Bronchial epithelial cell (primary cell): Measurements from ENCODE around the gene ASB3. TPM values are rescaled to one million over a fixed set of nuclear protein-coding genes. Genes with fewer than 3 reads are reported as not detected.
A peak's percentile ranks its signal among the peaks of the same experiment; 100 is the strongest.
"Not testable (repeated sequence)": the region's sequence is repeated elsewhere in the genome, so short reads cannot be mapped to it uniquely, and the experiment has no call there.

Source experiments
- DNase-seq: peaks from one replicate; pipeline ENCODE4 v3.0.0-alpha.2; 2010; ENCODE audit warnings: low read depth
- FAIRE-seq: peaks from 2 replicates; lab custom pipeline; 2011; peaks lifted over from hg19 to GRCh38; lab: Jason Lieb, UNC
- H3K27me3 ChIP-seq: 2 replicates; pipeline ENCODE4 v1.5.1; 2011; ENCODE audit warnings: low read length; ENCODE audit not compliant: control insufficient read depth, insufficient read depth
- H3K36me3 ChIP-seq: 2 replicates; pipeline ENCODE4 v1.5.1; 2011; ENCODE audit warnings: low read length; ENCODE audit not compliant: control insufficient read depth, insufficient read depth
- H3K4me3 ChIP-seq: 2 replicates; pipeline ENCODE4 v1.5.1; 2011; ENCODE audit warnings: mild to moderate bottlenecking, low read depth, low read length, control low read depth
- total RNA-seq: library from RNA; depleted of rRNA; stranded (reverse); fragments of >200 nt; gene quantifications from 2 replicates; pipeline ENCODE4 v1.2.1, GENCODE V29; 2014
- TF ChIP-seq, protein P1 (sequence below): IDR thresholded peaks from 2 replicates; pipeline ENCODE4 v1.5.1; 2011; ENCODE audit warnings: mild to moderate bottlenecking, moderate library complexity, low read length, control low read depth, inconsistent platforms; ENCODE audit not compliant: insufficient read depth, severe bottlenecking

Gene ASB3
- total RNA-seq, 1 donor from 2014 or later: 13.4 TPM

DNA sequence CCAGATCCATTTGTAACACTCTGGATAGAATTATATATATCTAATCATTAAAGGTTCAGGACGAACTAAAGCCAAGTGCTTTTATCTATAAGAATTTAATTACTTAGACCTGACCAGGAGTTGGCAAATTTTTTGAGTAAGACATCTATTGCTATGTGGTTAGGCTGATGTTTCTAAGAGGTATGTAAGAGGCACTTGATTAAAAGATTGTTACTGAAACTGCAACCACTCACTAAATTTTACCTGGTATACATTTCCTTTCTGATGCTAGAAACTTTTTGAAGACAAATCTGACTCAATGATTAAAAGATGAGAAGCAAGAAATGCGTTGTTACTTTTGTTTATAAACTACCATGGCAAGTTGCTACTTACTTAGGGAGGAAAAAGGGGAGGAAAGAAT, 95.9 kb downstream of the ASB3 start:
- TF ChIP-seq, protein P1, sequence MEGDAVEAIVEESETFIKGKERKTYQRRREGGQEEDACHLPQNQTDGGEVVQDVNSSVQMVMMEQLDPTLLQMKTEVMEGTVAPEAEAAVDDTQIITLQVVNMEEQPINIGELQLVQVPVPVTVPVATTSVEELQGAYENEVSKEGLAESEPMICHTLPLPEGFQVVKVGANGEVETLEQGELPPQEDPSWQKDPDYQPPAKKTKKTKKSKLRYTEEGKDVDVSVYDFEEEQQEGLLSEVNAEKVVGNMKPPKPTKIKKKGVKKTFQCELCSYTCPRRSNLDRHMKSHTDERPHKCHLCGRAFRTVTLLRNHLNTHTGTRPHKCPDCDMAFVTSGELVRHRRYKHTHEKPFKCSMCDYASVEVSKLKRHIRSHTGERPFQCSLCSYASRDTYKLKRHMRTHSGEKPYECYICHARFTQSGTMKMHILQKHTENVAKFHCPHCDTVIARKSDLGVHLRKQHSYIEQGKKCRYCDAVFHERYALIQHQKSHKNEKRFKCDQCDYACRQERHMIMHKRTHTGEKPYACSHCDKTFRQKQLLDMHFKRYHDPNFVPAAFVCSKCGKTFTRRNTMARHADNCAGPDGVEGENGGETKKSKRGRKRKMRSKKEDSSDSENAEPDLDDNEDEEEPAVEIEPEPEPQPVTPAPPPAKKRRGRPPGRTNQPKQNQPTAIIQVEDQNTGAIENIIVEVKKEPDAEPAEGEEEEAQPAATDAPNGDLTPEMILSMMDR: no peak
- Histone ChIP-seq H3K4me3 (no peak overlapping the region), H3K27me3 (no peaks in the 10 kb centered on the region), H3K36me3 (no peaks in the 10 kb centered on the region)
- FAIRE-seq (no peak), DNase-seq (no peak)

DNA sequence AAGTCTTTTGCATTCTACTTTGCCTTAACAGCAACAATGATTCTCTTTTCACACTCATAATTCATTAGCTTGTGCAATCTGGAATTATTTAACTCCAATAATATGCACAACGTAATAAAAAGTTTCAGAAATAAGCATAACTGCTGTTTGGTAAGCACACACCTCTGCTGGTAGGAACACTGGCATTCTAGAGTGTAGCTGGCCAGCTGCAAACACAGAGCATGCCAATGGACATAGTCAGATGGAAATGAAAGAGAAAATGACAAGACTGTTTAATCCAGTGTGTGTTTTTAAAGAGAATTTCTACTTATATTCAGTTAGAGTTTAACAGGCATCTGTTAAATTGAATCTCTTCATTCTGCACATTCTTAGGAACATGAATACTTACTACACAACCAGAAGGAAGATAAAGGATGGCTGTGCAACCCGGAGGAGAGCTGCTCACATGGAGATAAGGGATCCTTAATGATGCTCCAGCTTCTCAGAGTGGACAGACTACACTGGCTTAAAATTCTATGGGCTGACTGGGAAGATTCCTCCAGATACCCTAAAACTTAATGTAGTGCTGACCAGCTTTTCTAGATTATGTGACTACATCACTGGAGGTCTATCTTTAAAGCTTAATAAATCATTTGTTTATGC, 113.8 kb downstream of the ASB3 start:
- FAIRE-seq: no peak
- DNase-seq: no peak
- Histone ChIP-seq H3K36me3 (no peaks in the 10 kb centered on the region), H3K27me3 (no peaks in the 10 kb centered on the region), H3K4me3 (no peak overlapping the region)
- TF ChIP-seq, protein P1: no peak

DNA sequence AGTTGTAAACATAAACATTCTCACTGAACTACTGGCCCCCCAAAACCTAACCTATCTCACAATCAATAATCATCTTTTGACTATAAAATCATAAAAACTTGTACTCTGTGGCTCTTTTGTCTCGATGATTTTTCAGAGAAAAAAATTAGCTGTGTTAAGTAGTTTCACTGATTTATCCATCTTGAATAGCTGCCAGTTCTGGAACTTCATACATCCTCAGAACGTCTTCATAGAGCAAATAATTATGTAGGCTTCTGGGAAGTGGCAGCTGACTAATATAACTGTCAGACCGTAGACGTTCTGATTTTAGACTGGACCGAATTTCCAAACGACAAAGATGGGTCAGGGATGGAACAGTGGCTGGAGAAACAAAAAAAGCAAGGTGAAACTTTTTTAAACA, 116.4 kb downstream of the ASB3 start:
- DNase-seq (no peak), FAIRE-seq (no peak)
- Histone ChIP-seq H3K27me3 (no peaks in the 10 kb centered on the region), H3K4me3 (no peak overlapping the region), H3K36me3 (no peaks in the 10 kb centered on the region)
- TF ChIP-seq, protein P1: no peak

DNA sequence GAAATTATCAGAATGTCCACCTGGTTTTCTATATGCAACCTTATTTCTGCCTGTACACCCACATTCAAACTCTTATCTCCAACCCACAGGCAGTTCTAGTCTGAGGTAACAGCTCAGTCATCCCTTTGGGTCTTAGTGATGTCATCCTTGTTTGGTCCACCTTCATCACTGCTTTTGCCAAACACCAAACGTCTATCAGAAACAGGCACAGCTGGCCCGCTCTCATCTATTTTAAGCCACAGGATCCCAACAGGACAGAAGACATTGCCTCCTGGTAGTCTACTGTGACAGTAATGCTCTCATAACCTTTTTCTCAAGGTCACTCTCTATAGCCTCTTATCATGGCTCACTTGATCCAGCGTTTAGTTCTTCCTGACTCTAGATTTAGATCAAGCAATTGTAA, 118.1 kb downstream of the ASB3 start:
- no peaks in the 10 kb centered on the region for H3K27me3 ChIP-seq
- FAIRE-seq (no peak), DNase-seq (peak; percentile 6)
- no peak overlapping the region for H3K4me3 ChIP-seq
- TF ChIP-seq, protein P1: no peak
- H3K36me3 ChIP-seq: no peaks in the 10 kb centered on the region

DNA sequence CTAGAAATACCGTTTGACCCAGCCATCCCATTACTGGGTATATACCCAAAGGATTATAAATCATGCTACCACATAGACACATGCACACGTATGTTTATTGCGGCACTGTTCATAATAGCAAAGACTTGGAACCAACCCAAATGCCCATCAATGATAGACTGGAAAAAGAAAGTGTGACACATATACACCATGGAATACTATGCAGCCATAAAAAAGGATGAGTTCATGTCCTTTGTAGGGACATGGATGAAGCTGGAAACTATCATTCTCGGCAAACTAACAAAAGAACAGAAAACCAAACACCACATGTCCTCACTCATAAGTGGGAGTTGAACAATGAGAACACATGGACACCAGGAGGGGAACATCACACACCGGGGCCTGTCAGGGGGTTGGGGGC, 119.6 kb downstream of the ASB3 start:
- not testable (repeated sequence) for FAIRE-seq, H3K27me3 ChIP-seq, H3K36me3 ChIP-seq, H3K4me3 ChIP-seq, DNase-seq

DNA sequence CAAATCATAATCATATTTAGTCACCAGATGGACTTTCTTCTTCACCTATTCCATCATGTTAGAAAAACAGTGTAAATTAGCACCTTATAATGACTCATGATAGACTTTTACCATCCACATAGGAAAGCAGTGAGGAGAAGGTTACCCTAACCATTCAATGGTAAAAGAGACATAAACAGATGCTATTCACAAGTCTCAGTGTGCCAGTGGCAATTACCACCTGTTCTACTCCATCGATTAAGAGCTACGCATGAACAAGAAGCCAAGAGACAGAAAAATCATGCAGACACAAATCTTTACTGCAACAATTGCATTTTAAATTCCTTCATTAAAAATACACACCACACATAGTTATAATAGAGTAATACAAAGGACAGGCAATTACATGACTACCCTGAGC, 125.9 kb downstream of the ASB3 start:
- no peak overlapping the region for H3K4me3 ChIP-seq
- FAIRE-seq (no peak), DNase-seq (no peak)
- TF ChIP-seq, protein P1: no peak
- no peaks in the 10 kb centered on the region for H3K27me3 ChIP-seq
- H3K36me3 ChIP-seq: no peaks in the 10 kb centered on the region

DNA sequence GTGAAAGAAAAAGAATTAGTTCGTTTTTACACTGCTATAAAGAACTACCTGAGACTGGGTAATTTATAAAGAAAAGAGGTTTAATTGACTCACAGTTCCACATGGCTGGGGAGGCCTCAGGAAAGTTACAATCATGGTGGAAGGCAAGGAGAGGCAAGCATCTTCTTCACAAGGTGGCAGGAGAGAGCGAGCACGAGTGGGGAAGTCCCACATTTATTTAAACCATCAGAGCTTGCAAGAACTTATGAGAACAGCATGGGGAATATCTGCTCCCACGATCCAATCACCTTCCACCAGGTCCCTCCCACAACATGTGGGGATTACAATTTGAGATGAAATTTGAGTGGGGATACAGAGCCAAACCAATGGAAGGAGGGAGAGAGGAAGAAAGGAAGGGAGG, 128.3 kb downstream of the ASB3 start:
- not testable (repeated sequence) for DNase-seq, FAIRE-seq, H3K4me3 ChIP-seq, H3K27me3 ChIP-seq, H3K36me3 ChIP-seq
